Activated CD4-positive, alpha-beta T cell treated with anti-CD3 and anti-CD28 coated beads, Interleukin-2, amount 50 U/mL, for 1 hour (primary cell): ENCODE measurements around the gene MAP7D2.
"Not testable (repeated sequence)": the region's sequence is repeated elsewhere in the genome, so short reads cannot be mapped to it uniquely, and the experiment has no call there.

Source experiments
- DNase-seq: peaks from one replicate; pipeline ENCODE4 v3.0.0-alpha.2; 2020

MAP7D2 gene

DNA sequence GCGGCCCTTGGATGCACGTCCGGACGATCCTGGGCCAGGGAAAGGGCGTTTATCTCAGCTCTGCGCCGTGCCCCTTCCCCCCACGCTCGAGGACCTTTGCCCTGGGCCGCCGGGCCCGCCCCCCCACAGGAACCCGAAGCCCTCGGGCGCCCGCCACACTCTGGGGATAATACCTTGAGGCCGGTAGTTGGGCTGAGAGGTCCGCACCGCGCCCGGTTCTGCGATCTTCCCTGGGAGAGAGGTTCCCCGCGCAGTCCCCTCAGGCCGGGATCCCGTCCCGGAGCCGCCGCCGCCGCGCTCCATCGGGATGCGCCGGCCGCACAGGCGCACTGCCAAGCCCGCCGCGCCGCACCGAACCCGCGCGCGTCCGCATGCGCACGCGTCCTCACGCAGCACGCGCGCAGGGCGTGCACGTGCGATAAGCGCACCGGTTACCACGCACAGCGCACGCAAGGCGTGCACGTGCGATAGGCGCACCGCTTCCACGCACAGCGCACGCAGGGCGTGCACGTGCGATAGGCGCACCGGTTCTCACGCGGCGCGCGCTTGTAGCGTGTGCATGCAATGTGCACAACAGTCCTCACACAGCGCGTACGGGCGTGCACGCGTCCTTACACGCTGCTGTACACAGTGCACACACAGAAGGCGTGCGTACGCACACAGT is at the start of gene MAP7D2:
Gene MAP7D2, minus strand, starts transcription at position 331 of the 664 bp plus-strand sequence. Its CDS starts 28 bp downstream, at position 303.
- no peak for DNase-seq

DNA sequence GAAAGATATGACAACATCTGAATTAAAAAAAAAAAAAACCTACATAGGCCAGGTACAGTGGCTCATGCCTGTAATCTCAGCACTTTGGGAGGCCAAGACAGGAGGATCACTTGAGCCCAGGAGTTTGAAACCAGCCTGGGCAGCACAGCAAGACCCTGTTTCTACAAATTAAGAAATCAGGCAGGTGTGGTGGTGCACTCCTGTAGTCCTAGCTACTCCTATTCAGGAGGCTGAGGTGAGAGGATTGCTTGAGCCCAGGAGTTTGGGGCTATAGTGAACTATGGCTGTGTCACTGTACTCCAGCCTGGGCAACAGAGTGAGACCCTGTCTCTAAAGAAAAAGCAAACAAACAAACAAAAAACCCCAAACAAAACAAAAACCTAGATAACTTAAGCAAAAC is 45.8 kb upstream of the MAP7D2 start:
- not testable (repeated sequence) for DNase-seq

DNA sequence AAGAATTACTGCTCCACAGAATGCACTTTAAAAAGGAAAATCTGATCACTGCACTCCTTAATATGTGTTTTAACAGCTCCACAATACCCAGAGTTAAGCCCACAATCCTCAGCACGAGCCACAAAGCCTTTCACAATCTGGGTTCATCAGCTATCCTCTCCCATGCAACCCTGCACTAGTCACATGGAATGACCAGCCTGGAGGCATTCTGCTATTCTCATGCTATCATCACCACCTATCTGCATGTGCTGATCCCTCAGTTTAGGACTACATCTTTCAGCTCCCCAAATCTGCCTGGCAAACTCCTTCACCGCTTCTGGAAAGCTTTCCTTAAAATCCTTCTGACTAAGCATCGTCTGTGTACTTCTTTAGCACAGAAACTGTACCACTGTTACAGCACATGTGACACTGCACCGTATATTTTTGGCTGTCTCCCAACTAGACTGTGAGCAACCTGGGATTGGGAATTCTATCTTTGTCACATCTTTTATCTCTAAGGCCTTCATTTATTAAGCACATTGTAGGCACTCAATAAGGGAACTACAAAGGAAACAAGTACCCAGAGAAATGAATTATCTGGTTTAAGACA is 43.2 kb upstream of the MAP7D2 start:
- DNase-seq: no peak

DNA sequence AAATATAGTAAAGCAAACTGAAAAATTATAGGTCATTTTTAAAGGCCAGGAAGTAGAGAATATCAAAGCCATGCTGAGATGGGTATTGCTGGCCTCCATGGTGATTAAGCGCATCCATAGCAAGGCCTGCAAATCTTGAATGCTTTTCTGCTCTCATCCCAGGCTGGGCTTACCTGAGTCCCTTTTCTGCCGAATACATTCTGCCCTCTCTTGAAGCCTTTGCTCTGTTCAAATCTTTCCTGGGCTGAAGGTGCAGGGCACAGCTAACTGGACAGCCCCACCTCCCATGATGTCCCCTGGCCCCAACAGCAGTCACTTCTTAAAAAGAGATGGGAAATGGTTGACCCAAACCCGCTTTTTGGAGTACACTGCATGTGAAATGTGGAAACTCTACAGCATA is 35.0 kb upstream of the MAP7D2 start:
- DNase-seq: no peak

DNA sequence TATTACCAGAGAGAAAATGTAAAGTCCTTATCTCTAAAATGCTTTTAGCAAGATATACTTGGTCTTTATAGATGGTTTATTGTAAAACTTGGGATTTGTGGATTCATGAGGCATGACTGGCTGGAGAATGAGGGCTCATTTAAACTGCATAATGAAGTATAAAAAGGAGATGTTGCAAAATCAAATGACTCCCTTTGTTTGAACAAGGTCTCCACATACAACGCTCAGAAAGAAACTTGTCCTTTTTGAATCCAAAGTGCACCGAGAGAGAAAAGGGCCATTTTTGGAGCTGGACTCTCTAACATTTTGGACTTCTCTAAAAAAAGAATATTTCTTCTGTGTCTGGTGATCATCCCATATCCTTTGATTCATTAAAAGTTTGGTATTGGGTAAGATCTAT is 32.6 kb upstream of the MAP7D2 start:
- no peak for DNase-seq

DNA sequence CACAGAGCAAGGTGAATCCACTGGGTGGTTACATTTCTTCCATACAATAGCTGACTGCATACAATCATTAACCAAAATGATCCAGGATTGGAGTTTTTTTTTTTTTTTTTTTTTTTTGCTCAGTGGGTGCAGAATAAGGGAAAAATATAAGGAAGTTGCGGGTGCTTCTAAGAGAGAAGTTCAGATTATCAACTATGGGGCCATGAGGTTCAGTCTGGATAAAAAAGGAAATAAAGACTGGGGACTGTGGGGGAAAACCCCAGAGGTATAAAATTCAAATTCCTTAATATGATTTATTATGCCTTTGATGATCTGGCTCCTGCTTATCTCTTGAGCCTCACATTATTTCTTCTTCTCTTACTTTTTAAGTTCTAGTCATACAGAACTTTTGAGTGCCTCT is 30.9 kb upstream of the MAP7D2 start:
- no peak for DNase-seq

DNA sequence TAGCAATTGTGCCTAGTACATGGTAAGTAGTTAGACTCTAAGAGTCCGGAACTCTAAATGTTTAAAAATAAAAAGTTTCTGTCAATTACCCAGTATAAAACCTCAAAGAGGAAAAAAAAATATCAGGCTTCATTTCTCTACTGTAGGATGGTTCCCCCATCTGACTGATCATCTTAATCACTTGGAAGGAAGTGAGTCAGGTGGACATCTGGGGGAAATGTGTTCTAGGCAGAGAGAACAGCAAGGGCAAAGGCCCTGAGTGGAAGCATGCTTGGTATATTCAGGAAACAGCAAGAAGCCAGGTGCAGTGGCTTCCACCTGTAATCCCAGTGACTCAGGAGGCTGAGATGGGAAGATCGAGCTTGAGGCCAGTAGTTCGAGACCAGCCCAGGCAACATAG is 27.8 kb upstream of the MAP7D2 start:
- no peak for DNase-seq

DNA sequence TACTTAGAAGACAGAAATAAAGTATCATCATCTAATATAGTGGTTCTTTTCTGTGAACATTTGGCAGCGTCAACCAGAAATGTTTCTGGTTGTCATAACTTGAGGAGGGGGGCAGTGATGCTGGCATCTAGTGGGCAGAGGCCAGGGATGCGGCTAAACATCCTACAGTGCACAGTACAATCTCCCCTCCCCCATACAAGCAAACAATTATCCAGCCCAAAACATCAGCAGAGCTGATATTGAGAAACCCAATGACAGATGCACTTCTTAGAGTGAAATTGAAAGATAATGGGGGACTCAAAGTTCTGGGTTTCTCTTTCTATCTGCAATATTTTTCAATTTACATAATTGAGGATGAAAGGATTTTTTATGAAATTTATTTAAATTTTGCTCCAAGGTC is 26.9 kb upstream of the MAP7D2 start:
- no peak for DNase-seq

DNA sequence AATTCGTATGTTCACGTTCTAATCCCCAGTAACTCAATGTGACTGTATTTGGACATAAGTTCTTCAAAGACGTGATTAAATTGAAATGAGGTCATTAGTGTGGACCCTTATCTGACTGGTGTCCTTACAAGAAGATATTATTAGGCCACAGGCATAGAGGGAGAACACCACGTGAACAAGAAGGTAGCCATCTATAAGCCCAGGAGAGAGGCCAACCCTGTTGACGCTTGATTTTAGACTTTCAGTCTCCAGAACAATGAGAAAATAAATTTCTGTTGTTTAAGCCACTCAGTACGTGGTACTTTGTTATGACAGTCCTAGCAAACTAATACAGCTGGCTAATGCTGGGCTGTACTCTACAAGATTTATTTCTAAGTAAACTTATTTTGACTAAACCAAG is 26.4 kb upstream of the MAP7D2 start:
- no peak for DNase-seq

DNA sequence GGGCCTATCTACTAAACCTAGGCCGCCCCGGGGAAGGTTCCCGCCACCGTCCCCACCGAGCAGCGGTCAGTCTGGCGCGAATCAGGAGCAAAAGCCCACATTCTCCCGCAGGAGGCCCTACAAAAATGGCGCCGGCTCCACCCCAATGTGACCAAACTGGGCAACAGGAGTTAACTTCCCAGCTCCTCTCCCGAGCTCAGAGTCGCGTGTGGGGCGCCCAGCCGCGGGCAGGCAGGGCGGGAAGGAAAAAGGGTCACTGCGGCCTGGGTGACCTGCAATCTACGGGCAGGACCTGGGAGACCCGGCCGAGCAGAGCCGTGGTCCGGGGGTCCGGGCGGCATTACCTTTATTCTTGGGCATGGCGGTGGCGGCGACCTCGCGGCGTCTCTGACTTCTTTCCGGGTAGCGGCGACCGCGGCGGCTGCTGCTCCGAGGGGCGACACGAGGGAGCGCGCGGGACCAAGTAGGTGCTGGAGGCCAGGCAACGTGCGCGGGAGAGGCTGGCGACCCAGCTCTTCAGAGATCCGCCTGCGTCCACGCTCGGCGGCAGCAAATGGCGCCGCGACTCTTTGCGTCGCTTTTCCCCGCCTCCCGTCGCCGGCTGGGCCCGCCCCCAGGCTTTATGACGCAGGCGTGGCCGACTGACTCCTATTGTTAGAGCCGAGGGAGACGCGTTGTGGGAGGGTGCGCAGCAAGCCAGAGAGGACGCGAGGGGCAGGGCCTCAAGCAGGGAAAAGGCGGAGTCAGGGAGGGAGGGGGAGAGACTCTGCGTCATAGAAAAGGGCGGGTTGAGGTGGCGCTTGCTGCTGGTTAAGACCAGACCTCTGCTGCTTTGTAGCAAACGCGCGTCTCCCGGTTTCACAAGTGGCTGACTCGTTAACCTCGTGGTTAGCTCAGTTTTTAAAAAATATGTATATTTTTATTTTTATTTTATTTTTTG is 24.8 kb upstream of the MAP7D2 start, which contains the start of gene EIF1AX:
Gene EIF1AX, minus strand, starts transcription at position 558 of the 940 bp plus-strand sequence. Its CDS starts 198 bp downstream, at position 360.
- peak; percentile 92 for DNase-seq

DNA sequence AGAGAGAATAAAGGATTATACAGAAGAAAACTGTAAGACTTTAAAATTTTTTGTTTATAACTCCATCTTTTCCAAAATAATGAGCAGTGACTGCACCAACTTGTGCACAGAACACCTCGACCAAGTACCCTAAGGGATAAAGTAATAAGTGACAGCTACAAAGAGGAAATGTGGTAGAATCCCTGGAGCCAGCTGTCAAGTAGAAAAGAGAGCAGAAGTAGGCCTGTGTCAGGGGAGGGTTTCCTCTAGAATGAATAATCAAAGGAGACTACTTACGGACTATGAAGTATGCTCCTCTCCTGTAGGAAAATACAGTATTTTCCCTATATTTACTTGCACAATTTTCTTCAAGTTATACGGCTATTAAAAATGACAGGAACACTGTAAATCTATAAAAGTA is 23.7 kb upstream of the MAP7D2 start:
- no peak for DNase-seq

DNA sequence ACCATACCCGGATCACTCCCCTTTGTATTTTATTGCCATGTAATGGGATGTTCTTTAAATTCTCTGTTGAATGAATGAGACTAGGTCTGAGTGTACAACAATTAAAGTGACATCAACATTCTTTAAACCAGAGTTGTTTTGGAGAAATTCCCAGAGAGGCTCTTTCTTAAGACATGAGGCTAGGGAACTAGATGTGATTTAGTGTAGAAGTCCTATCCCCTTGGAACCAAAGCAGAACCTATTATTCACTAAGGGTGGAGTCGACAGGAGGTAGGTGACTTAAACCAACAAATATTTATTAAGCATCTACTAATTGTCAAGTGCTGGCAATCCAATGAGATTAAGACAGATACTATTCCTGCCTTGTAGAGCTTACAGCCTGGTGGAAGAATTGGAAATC is 23.3 kb upstream of the MAP7D2 start:
- DNase-seq: no peak

DNA sequence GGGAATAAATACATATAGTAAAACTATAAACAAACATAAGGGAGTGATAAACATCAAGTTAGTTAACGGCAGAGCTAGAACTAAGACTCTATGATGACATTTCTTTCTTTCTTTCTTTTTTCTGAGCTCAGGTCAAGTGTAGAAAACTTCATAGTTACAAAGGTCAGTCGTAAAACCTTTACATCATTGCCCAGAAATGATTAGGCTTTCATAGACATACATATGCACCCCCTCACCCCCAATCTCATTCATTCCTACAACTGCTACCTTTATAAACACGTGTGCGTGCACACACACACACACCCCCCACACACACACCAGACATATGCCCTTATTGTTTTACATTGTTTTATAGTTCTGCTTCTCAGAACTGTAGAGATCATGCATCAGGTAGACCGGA is 19.2 kb upstream of the MAP7D2 start:
- no peak for DNase-seq

DNA sequence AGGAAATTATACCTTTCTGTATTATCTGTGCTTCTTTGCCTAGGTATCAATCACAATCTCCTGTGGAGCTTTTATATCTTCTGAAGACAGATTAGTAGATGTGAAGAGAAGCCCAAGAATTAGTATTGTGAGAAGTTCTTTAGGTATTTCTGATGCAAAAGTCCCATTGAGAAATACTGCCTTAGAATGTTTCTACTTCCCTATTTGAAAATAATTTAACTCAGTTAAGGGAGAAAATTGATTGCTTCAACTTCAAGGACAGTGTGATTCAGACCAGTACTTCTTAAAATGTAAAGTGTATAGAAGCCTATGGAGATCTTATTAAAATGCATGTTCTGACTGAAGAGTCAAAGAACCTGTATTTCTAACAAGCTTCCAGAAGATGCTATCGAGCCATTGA is 16.0 kb upstream of the MAP7D2 start:
- no peak for DNase-seq

DNA sequence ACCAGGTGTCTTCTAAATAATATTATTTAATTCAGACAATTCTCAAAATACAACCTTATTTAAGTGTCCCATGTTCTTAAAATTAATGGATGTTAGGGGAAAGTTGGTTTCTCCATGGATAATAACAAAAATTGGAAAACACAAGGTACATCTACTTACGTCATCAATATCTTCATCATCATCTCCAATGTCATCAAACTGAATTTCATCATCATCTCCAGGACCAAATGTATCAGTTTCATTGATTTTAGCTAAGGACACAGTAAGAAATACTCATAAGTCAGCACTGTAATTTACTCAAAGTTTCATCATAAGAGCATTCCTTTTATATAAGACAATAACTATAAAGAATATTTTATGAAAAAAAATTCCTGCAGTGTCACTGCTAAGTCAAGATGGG is 13.7 kb upstream of the MAP7D2 start:
- no peak for DNase-seq

DNA sequence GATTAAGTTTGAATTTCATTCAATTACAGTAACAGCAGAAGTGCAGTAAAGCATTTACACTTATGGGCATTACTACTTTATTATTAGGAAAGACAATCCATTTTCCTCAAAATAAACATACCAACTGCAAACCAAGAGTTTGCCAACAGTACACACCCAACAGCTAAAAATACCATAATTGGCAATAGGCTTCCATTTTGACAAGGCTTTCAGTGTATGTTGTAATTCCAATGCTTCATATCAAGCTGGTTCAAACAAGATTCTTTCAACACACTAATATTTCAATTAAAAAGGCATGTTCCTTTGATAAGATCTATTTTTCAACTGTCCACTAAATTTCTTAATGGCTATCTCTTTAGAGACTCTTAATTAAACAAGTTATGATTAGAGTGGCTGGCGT is 12.8 kb upstream of the MAP7D2 start:
- DNase-seq: no peak

DNA sequence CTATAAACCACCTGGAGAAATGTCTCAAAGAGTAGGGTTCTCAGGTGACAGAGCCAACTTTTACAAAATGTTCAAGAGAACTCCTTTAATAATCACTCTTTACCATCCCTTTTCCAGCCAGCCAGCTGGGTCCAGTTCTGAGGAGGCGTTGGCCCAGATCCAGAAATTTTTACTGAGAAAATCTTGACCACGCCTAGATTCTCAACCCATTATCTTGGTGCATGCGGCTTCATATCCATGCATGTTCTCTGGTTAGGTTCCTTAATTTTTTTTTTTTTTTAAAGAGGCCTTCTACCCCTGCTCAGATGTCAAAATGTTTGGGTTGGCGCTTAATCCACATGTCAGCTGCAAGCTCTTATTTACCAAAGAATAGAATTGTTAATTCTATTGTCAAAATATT is 12.0 kb upstream of the MAP7D2 start:
- DNase-seq: no peak

DNA sequence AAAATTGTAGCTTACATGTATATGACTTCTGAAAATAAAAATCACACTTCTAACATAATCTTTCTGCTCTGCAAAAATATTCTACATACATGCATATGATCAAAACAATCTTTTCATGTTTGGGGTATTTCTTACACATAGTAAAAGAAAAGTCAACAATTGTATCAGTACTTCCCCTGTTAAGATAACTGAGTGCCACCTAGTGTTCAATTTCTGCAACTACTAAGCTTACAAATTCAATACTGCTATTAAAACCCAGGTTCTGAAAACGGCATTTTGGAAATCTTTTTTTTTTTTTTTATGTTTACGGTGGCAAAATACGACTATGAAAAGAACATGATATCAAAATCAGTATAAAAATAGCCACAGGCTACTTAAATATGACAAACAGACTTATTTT is 10.7 kb upstream of the MAP7D2 start:
- not testable (repeated sequence) for DNase-seq

DNA sequence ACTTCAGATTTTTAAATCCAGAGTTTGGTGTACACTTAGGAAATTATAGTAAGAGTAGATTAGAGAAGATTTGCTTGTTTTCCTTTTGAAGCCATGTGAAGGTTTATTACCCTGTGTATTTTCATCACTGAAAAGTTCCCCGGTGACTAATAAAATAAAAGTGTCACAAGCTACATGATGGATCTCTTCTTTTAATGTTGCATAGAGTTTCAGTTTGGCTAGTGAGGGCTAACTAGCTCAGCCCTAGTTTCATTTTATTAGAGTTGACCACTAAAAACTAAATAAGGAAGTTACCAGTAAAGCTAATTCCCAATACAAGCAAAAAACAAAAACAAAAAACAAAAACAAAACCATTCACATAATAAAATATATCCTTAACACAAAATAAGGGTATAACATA is 10.1 kb upstream of the MAP7D2 start:
- DNase-seq: not testable (repeated sequence)

DNA sequence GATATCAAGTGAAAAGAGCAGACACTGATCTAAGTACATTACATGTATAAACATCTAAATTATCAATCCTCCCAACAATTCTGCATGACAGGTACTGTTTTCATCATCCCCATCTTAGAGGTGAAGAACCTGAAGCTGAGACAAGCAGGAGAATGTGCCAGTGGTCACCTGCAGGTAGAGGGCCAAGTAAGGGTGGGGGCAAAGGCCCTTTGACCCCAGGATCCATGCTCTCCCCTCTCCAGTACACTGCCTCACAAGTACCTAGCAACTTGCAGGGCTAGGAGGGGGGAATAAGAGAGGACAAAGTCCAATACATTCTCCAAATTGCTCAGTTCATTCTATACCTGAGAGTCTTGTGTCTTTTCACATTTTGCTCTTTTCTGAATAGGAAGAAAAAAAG is 8.3 kb upstream of the MAP7D2 start:
- no peak for DNase-seq

DNA sequence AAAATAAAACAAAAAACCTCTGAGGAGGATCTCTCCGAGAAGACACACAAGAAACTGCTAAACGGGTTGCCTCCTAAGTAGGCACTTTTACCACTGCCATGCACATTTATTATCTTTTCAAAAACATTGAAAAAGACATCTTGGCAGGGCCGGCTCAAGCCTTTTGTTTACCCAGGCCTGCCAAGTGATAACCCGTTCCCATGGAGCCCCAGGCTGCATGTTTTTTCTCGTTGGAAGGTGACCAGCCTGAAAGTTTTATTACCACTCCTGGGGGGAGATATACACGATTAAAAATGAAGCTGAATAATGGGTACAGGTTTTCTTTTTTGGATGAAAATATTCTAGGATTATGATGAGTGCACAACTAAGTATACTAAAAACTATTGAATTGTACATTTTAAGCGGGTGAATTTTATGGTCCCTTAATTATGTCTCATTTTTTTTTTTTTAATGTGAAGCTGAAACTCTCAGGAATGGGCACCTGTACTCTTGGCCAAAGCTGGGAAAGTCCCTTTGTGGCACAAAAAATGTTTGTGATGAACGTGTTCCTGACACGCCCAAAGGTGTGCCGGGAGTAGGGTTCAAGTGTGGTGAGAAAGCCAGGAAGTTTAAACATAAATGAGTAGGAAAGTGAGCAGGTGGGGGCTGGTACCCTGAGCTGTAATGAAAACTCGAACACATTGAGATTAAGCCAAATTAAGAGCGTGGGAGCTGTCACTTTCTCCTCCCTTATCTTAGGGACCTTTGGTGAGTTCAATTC is 1.5 kb upstream of the MAP7D2 start:
- no peak for DNase-seq

DNA sequence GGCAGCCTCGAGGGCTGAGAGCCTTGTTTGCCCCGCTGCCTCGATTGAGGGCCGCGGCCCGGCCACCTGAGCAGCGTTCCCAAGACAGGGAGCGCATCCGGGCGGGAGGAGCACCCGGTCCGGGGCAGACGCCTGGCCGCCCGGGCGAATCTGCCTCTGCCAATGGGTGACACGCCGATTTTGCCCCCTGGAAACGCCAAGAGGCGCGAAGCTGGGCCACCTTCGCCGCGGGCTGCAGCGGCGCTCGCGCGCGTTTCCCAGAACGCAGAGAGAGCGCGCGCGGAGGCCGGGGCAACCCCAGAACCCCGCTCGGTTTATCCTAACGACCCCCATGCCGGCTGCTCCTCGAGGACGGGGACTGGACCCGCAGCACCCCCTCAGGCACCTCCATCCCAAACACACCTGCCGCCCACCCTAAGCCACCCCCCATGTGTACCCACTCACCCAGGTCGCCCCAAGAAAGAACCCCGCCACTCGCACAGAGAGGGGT is 575 bp downstream of the MAP7D2 start:
- DNase-seq: no peak
